K562 (cell line): Measurements from ENCODE around the gene TBC1D20. TPM values are rescaled to one million over a fixed set of nuclear protein-coding genes. Genes with fewer than 3 reads are reported as not detected.

Source experiments
- DIDO1 ChIP-seq: fragments of 450-650 bp; IDR thresholded peaks from 2 replicates; pipeline ENCODE4 v1.6.1; 2016; ENCODE audit warnings: low read depth, missing biosample characterization, missing genetic modification characterization
- E2F6 ChIP-seq, 2 experiments: IDR thresholded peaks; 2 replicates each; pipeline ENCODE4 v1.6.1; 2011; ENCODE audit warnings: borderline replicate concordance in 1 of 2, control low read depth in 1 of 2, low read depth in 1 of 2, low read length in 1 of 2, mild to moderate bottlenecking in 1 of 2, mixed read lengths in 1 of 2, moderate library complexity in 1 of 2; ENCODE audit not compliant: insufficient read depth in 1 of 2, insufficient read length in 1 of 2, poor library complexity in 1 of 2, severe bottlenecking in 1 of 2; ENCODE audit errors: extremely low read depth in 1 of 2
- ELF1 ChIP-seq: fragments of 200-800 bp; sonication (Bioruptor generic); IDR thresholded peaks from 2 replicates; pipeline ENCODE4 v1.6.1; 2016; ENCODE audit warnings: missing genetic modification characterization, missing compliant biosample characterization
- ETV6 ChIP-seq, 3 experiments: fragments of 150-350 bp in 1 of 3; sonication (generic) in 1 of 3; formaldehyde crosslinking in 1 of 3; IDR thresholded peaks; 2 replicates each; pipeline versions ENCODE4 v1.6.1 to v1.8.0; 2014 to 2022; ENCODE audit warnings: borderline replicate concordance in 2 of 3, low read depth in 2 of 3, antibody characterized with exemption in 1 of 3, low read length in 1 of 3, mild to moderate bottlenecking in 1 of 3, missing genetic modification reagents in 1 of 3
- GTF2A2 ChIP-seq: IDR thresholded peaks from 2 replicates; pipeline ENCODE4 v1.6.1; 2016; ENCODE audit warnings: mild to moderate bottlenecking, missing genetic modification characterization, missing compliant biosample characterization
- MIER1 ChIP-seq: fragments of 450-650 bp; IDR thresholded peaks from 2 replicates; pipeline ENCODE4 v1.6.1; 2016; ENCODE audit warnings: antibody characterized with exemption, mild to moderate bottlenecking, low read depth
- MNT ChIP-seq, 2 experiments: fragments of 450-650 bp; conservative IDR thresholded peaks; 2 replicates each; pipeline ENCODE4 v1.6.1; 2017; ENCODE audit warnings: mild to moderate bottlenecking in 2 of 2, moderate library complexity in 2 of 2
- NCOA6 ChIP-seq: fragments of 450-650 bp; IDR thresholded peaks from 2 replicates; pipeline ENCODE4 v1.6.1; 2017; ENCODE audit warnings: mild to moderate bottlenecking
- PKNOX1 ChIP-seq: fragments of 450-650 bp; IDR thresholded peaks from 2 replicates; pipeline ENCODE4 v1.6.1; 2016
- POLR2G ChIP-seq: fragments of 200-400 bp; formaldehyde crosslinking; IDR thresholded peaks from 2 replicates; pipeline ENCODE4 v1.6.1; 2017; ENCODE audit warnings: low read depth, mild to moderate bottlenecking, antibody characterized with exemption, low read length, moderate library complexity
- POLR3A ChIP-seq: IDR thresholded peaks from 2 replicates; pipeline ENCODE4 v1.6.1; 2011; ENCODE audit warnings: borderline replicate concordance, mild to moderate bottlenecking, moderate library complexity; ENCODE audit not compliant: insufficient read length, insufficient read depth; ENCODE audit errors: extremely low read depth
- PREB ChIP-seq: sonication (generic); formaldehyde crosslinking; IDR thresholded peaks from 2 replicates; pipeline ENCODE4 v1.8.1; 2023; ENCODE audit warnings: mild to moderate bottlenecking, missing genetic modification reagents
- TSC22D4 ChIP-seq: fragments of 450-650 bp; IDR thresholded peaks from 2 replicates; pipeline ENCODE4 v1.6.1; 2016; ENCODE audit warnings: missing genetic modification characterization, missing biosample characterization, control low read depth
- YY1 ChIP-seq, 3 experiments: IDR thresholded peaks; 2 replicates each; pipeline ENCODE4 v1.6.1; 2011; ENCODE audit warnings: low read length in 2 of 3, mild to moderate bottlenecking in 2 of 3, moderate library complexity in 2 of 3, borderline replicate concordance in 1 of 3, control low read depth in 1 of 3, low read depth in 1 of 3; ENCODE audit not compliant: insufficient read depth in 3 of 3, insufficient replicate concordance in 2 of 3, control insufficient read depth in 1 of 3, insufficient read length in 1 of 3; ENCODE audit errors: extremely low read depth in 1 of 3
- ZNF217 ChIP-seq: sonication (generic); formaldehyde crosslinking; IDR thresholded peaks from 2 replicates; pipeline ENCODE4 v1.8.0; 2022; ENCODE audit warnings: mild to moderate bottlenecking, missing genetic modification reagents
- ZNF764 ChIP-seq: fragments of 250-450 bp; sonication (Bioruptor Pico); IDR thresholded peaks from 2 replicates; pipeline ENCODE4 v1.4.0; 2020; ENCODE audit warnings: low read depth, mild to moderate bottlenecking, moderate library complexity
- polyA plus RNA-seq, 8 experiments: library from polyadenylated mRNA; depleted of rRNA in 4 of 8; stranded (reverse) in 5 of 8; unstranded in 3 of 8; fragments of >200 nt; fragmentation: Nextera tagmentation in 2 of 8; fragmentation: Illumina TruSeq in 1 of 8; extraction: Ambion mirVana in 2 of 8; extraction: Trizol in 1 of 8; gene quantifications; 2 replicates each; pipeline versions ENCODE4 v1.2.1 to v1.2.3, GENCODE V29; 2011 to 2014; ENCODE audit warnings: inconsistent platforms in 1 of 8, missing spikeins in 1 of 8
- total RNA-seq, 7 experiments: library from RNA; depleted of rRNA in 6 of 7; stranded (reverse); fragments of >200 nt in 6 of 7; fragmentation: Illumina TruSeq in 2 of 7; extraction: Trizol in 2 of 7; gene quantifications; 2 replicates each; pipeline versions ENCODE4 v1.2.1 to v1.2.3, GENCODE V29; 2011 to 2021; ENCODE audit warnings: low replicate concordance in 1 of 7

TBC1D20 gene
- total and polyA plus RNA-seq, 9 of the 15 experiments (the other 6 are each of a cell fraction or from before 2014, with no cell fraction given) = 7.0 to 25.3 (median 15.1) TPM

- TF ChIP-seq ETV6 (IDR thresholded peaks at IDR 0.05; ENCODE audit: borderline replicate concordance in 1 of 2, low read depth in 2 of 2, low read length in 1 of 2) (no peak), ETV6 (CRISPR knock-in tag; IDR thresholded peaks at IDR 0.05; ENCODE audit: borderline replicate concordance) (no peak), MNT (conservative IDR thresholded peaks at IDR 0.05) (no peak), ZNF217 (CRISPR knock-in tag) (no peak), DIDO1 (tag) (no peak), ZNF764 (CRISPR knock-in tag) (no peak), NCOA6 (no peak), PREB (no peak), POLR3A (no peak), POLR2G (peak; percentile 72), TSC22D4 (tag) (no peak), YY1 (IDR thresholded peaks at IDR 0.05; ENCODE audit: borderline replicate concordance in 1 of 3, control insufficient read depth in 1 of 3, extremely low read depth in 1 of 3, insufficient read depth in 3 of 3, insufficient read length in 1 of 3, insufficient replicate concordance in 2 of 3, low read depth in 1 of 3, low read length in 2 of 3) (no peak), PKNOX1 (peak; percentile 87), E2F6 (IDR thresholded peaks at IDR 0.05; ENCODE audit: borderline replicate concordance in 1 of 2, extremely low read depth in 1 of 2, insufficient read depth in 1 of 2, insufficient read length in 1 of 2, low read depth in 1 of 2, low read length in 1 of 2, poor library complexity in 1 of 2, severe bottlenecking in 1 of 2) (no peak), MIER1 (no peak), GTF2A2 (no peak), ELF1 (tag) (no peak)
Measured at GRCh38 chr20:399182-399707, 63.1 kb downstream of the TBC1D20 start (continued).
